ENCODE results near the gene PTPRN.

- TF ChIP-seq CTCF (IDR thresholded peaks at IDR 0.05; ENCODE audit: low read depth, low read length, poor library complexity, severe bottlenecking) (no peak), EZH2phosphoT487 (IDR thresholded peaks at IDR 0.05; ENCODE audit: borderline replicate concordance, low read length) (no peak)
Observed at GRCh38 chr2:219270055-219270372, 39.2 kb downstream of the PTPRN start.
